CD4-positive, alpha-beta T cell (primary cell): ENCODE data around the gene ASTN2. TPM values are rescaled to one million over a fixed set of nuclear protein-coding genes. Genes with fewer than 3 reads are reported as not detected.

ENCODE experiments used
- ATAC-seq: fragments of 200-7000 bp; cut with Tn5 transposase; one replicate; pipeline ENCODE4 v1.10.0; 2022; ENCODE audit warnings: mild to moderate bottlenecking; ENCODE audit not compliant: poor library complexity
- CTCF ChIA-PET: fragments of 350-600 bp; sonication (Branson Sonifier 250); formaldehyde crosslinking; loops from one replicate; lab custom pipeline; 2021; ENCODE audit warnings: antibody characterized with exemption, inconsistent platforms; lab: Charles Lee
- POLR2A ChIA-PET: fragments of 350-600 bp; sonication (Branson Sonifier 250); formaldehyde crosslinking; loops from one replicate; lab custom pipeline; 2021; ENCODE audit warnings: antibody characterized with exemption, inconsistent platforms; lab: Charles Lee
- DNase-seq, 14 experiments: peaks; one replicate each; pipeline ENCODE4 v3.0.0-alpha.2; 2013 to 2020; ENCODE audit warnings: mixed read lengths in 2 of 14
- H3K27ac ChIP-seq, 2 donors: one replicate each; pipeline versions ENCODE4 v1.5.1 to v1.7.0; 2013; ENCODE audit warnings: low read length in 2 of 2, low read depth in 1 of 2, mild to moderate bottlenecking in 1 of 2
- H3K27me3 ChIP-seq, 2 experiments: 1 replicate in 1 of 2; 2 replicates in 1 of 2; pipeline versions ENCODE4 v1.6.1 to v1.7.0; 2013; ENCODE audit warnings: low read length in 2 of 2, control low read depth in 1 of 2, mild to moderate bottlenecking in 1 of 2, moderate library complexity in 1 of 2; ENCODE audit not compliant: insufficient read depth in 2 of 2, control insufficient read depth in 1 of 2
- H3K36me3 ChIP-seq: one replicate; pipeline ENCODE4 v1.6.1; 2013; ENCODE audit warnings: low read length, control low read depth; ENCODE audit not compliant: insufficient read depth
- H3K4me1 ChIP-seq: one replicate; pipeline ENCODE4 v1.6.1; 2013; ENCODE audit warnings: low read length, control low read depth; ENCODE audit not compliant: insufficient read depth
- H3K4me3 ChIP-seq: one replicate; pipeline ENCODE4 v1.5.1; 2013; ENCODE audit warnings: mild to moderate bottlenecking, low read length, moderate library complexity
- H3K9me3 ChIP-seq, 2 experiments: 1 replicate in 1 of 2; 2 replicates in 1 of 2; pipeline versions ENCODE4 v1.6.1 to v1.7.0; 2013; ENCODE audit warnings: low read length in 2 of 2, mild to moderate bottlenecking in 2 of 2, control low read depth in 1 of 2, moderate library complexity in 1 of 2; ENCODE audit not compliant: control insufficient read depth in 1 of 2, insufficient read depth in 1 of 2
- H3K27ac Mint-ChIP-seq: one replicate; pipeline ENCODE4 v1.8.0; 2020; ENCODE audit warnings: mixed read lengths
- H3K27me3 Mint-ChIP-seq: one replicate; pipeline ENCODE4 v1.8.0; 2021; ENCODE audit warnings: mixed read lengths
- H3K36me3 Mint-ChIP-seq: one replicate; pipeline ENCODE4 v1.8.0; 2021; ENCODE audit warnings: low read depth, mixed read lengths
- H3K4me1 Mint-ChIP-seq: one replicate; pipeline ENCODE4 v1.8.0; 2021; ENCODE audit warnings: low read depth, mixed read lengths
- H3K4me3 Mint-ChIP-seq: one replicate; pipeline ENCODE4 v1.8.0; 2020; ENCODE audit warnings: mild to moderate bottlenecking, mixed read lengths
- H3K9me3 Mint-ChIP-seq: one replicate; pipeline ENCODE4 v1.8.0; 2020; ENCODE audit warnings: mixed read lengths
- CTCF ChIP-seq: fragments of 200-600 bp; IDR thresholded peaks from one replicate; pipeline ENCODE4 v1.8.0; 2022; ENCODE audit warnings: antibody characterized with exemption, mild to moderate bottlenecking
- intact Hi-C, 2 experiments: fragments of 100-400 bp; cut with DNase I in 1 of 2; cut with micrococcal nuclease in 1 of 2; formaldehyde crosslinking; loops; one replicate each; pipeline versions ENCODE4 v1.15.1 to v1.9.0; 2023 to 2025; cut with DNase I, micrococcal nuclease
- total RNA-seq, 174 experiments: library from RNA in 2 of 174; stranded (reverse) in 2 of 174; gene quantifications; one replicate each; pipeline ENCODE4 v1.2.3 and lab custom pipeline; 2021 to 2026

The ASTN2 gene
- total RNA-seq, 2 experiments from 2014 or later, result 2.3 to 2.4 TPM

GRCh38 chr9:117151716-117152115 is 263.1 kb downstream of the ASTN2 start:
- intact Hi-C loops, result no loop called here

GRCh38 chr9:117149996-117150395 is 264.9 kb downstream of the ASTN2 start:
- H3K27me3 Mint-ChIP-seq, result no peaks in the 10 kb centered on the region
- no peak overlapping the region for H3K27ac Mint-ChIP-seq
- H3K4me1 Mint-ChIP-seq, result no peaks in the 10 kb centered on the region
- H3K36me3 Mint-ChIP-seq, result no peaks in the 10 kb centered on the region
- no peak overlapping the region for H3K4me3 Mint-ChIP-seq
- peaks cover 0 to 3% of the 10 kb centered on the region in 2 experiments for H3K9me3 ChIP-seq
- H3K9me3 Mint-ChIP-seq, result peaks cover 4% of the 10 kb centered on the region
- no peaks in the 10 kb centered on the region for H3K36me3 ChIP-seq
- intact Hi-C loops, result no loop called here
- no peak for ATAC-seq
- H3K27me3 ChIP-seq, result no peaks in the 10 kb centered on the region
- ChIA-PET POLR2A (no interaction called here), CTCF (no interaction called here)
- no peak for TF ChIP-seq CTCF
- no peak for DNase-seq
- no peaks in the 10 kb centered on the region for H3K4me1 ChIP-seq
- H3K27ac ChIP-seq, result no peak overlapping the region
- H3K4me3 ChIP-seq, result no peak overlapping the region

More at GRCh38 chr9:117151716-117152115, 263.1 kb downstream of the ASTN2 start:
- H3K27me3 ChIP-seq, result no peaks in the 10 kb centered on the region
- no peak for ATAC-seq
- no peak for DNase-seq
- Mint-ChIP-seq H3K9me3 (peaks cover 4% of the 10 kb centered on the region), H3K27ac (no peak overlapping the region), H3K27me3 (no peaks in the 10 kb centered on the region), H3K4me1 (no peaks in the 10 kb centered on the region), H3K36me3 (no peaks in the 10 kb centered on the region), H3K4me3 (no peak overlapping the region)
- H3K4me3 ChIP-seq, result no peak overlapping the region
- H3K4me1 ChIP-seq, result no peaks in the 10 kb centered on the region
- no peak overlapping the region for H3K27ac ChIP-seq
- H3K36me3 ChIP-seq, result no peaks in the 10 kb centered on the region
- ChIA-PET CTCF (no interaction called here), POLR2A (no interaction called here)
- TF ChIP-seq CTCF, result no peak
- H3K9me3 ChIP-seq, result no peaks in the 10 kb centered on the region

- POLR2A ChIA-PET, result no interaction called here
- TF ChIP-seq CTCF, result no peak
- Mint-ChIP-seq H3K4me3 (no peak overlapping the region), H3K4me1 (no peaks in the 10 kb centered on the region), H3K9me3 (peaks cover 2% of the 10 kb centered on the region), H3K27ac (no peak overlapping the region), H3K27me3 (no peaks in the 10 kb centered on the region), H3K36me3 (no peaks in the 10 kb centered on the region)
- intact Hi-C loops, result no loop called here
- no peaks in the 10 kb centered on the region for H3K27me3 ChIP-seq
- ATAC-seq (no peak), DNase-seq (no peak)
- CTCF ChIA-PET, result interaction anchor here (0.7 kb wide), 1 partner anchor 12 kb away, joined by 3 read pairs; no protein-coding TSS in a partner anchor
- H3K27ac ChIP-seq, result no peak overlapping the region
- no peak overlapping the region for H3K4me3 ChIP-seq
- H3K36me3 ChIP-seq, result no peaks in the 10 kb centered on the region
- no peaks in the 10 kb centered on the region for H3K4me1 ChIP-seq
- H3K9me3 ChIP-seq, result peaks cover 0 to 7% of the 10 kb centered on the region in 2 experiments
These were observed 268.9 kb downstream of the ASTN2 start for GRCh38 chr9:117145811-117146490.
